ENCODE measurements around the gene TUBGCP6.

TUBGCP6 gene

GRCh38 chr22:50269573-50269969, 24.7 kb upstream of the TUBGCP6 start:
- Histone ChIP-seq H3K9me3 (ENCODE audit: control insufficient read depth in 1 of 2, low read length in 2 of 2) (no peaks in the 10 kb centered on the region), H3K4me1 (ENCODE audit: control insufficient read depth in 1 of 2, insufficient read depth in 2 of 2, low read length in 2 of 2) (peaks cover 0 to 57% of the 10 kb centered on the region in 2 donors), H3K36me3 (ENCODE audit: control insufficient read depth in 1 of 2, insufficient read depth in 2 of 2, low read length in 2 of 2) (no peaks in the 10 kb centered on the region), H3K4me3 (ENCODE audit: low read depth in 1 of 2, low read length in 2 of 2) (peak overlapping the region in 1 of 2 donors; percentile 56), H3K27ac (ENCODE audit: low read length) (no peak overlapping the region), H3K27me3 (ENCODE audit: low read depth, low read length) (no peaks in the 10 kb centered on the region)

DNA sequence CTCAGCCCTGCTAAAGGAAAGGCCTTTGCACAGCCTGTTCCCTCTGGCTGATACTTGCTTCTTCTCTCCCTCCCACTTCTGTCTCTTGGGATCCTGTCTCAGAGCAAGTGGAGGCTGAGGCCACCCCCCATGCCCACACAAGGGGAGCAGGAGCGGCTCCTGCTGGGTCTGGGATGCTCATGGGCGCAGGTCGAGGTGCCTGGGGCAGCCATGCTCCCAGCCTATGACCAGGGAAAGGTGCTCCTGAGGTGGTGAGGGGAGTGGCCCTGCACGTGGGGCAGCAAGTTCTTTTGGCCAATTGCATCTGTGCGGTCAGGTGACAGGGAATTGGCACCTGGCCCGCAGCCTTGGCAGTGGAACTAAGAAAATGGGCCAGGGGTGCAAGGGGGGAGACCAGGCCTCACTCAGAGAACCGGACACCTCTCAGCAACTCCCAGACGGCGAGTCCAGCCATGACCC, 23.9 kb upstream of the TUBGCP6 start:
- no peaks in the 10 kb centered on the region for H3K9me3 ChIP-seq (ENCODE audit: control insufficient read depth in 1 of 2, low read length in 2 of 2)
- H3K4me1 ChIP-seq (ENCODE audit: control insufficient read depth in 1 of 2, insufficient read depth in 2 of 2, low read length in 2 of 2), result peaks cover 0 to 57% of the 10 kb centered on the region in 2 donors
- no peak overlapping the region for H3K27ac ChIP-seq (ENCODE audit: low read length)
- peak overlapping the region in 1 of 2 donors; percentile 16 for H3K4me3 ChIP-seq (ENCODE audit: low read depth in 1 of 2, low read length in 2 of 2)
- no peaks in the 10 kb centered on the region for H3K27me3 ChIP-seq (ENCODE audit: low read depth, low read length)
- H3K36me3 ChIP-seq (ENCODE audit: control insufficient read depth in 1 of 2, insufficient read depth in 2 of 2, low read length in 2 of 2), result no peaks in the 10 kb centered on the region

- no peaks in the 10 kb centered on the region for H3K9me3 ChIP-seq (ENCODE audit: control insufficient read depth in 1 of 2, low read length in 2 of 2)
- H3K36me3 ChIP-seq (ENCODE audit: control insufficient read depth in 1 of 2, insufficient read depth in 2 of 2, low read length in 2 of 2), result no peaks in the 10 kb centered on the region
- peak overlapping the region in 1 of 2 donors; percentile 50 for H3K4me3 ChIP-seq (ENCODE audit: low read depth in 1 of 2, low read length in 2 of 2)
- no peak overlapping the region for H3K27ac ChIP-seq (ENCODE audit: low read length)
- H3K4me1 ChIP-seq (ENCODE audit: control insufficient read depth in 1 of 2, insufficient read depth in 2 of 2, low read length in 2 of 2), result peaks cover 0 to 55% of the 10 kb centered on the region in 2 donors
- peaks cover 4% of the 10 kb centered on the region for H3K27me3 ChIP-seq (ENCODE audit: low read depth, low read length)
Observed at GRCh38 chr22:50267591-50268390, 23.0 kb upstream of the TUBGCP6 start.

DNA sequence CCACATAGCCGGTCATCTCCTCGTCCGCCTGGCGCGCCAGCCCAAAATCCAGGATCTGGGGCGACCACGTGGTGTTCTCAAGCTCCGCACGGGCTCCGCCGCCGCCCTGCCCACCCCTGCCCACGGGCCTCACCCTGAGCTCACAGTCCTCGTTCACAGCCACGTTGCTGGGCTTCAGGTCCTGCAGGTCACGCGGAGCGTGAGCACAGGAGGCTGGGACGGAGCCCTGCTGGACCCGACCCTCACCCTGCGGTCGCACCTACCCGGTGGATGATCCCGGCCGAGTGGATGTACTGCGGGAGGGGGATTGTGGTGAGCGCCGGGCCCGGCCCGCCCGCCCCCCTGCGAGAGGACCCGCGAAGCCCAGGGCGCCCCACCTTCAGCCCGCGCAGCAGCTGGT, 22.2 kb upstream of the TUBGCP6 start:
- Histone ChIP-seq H3K4me1 (ENCODE audit: control insufficient read depth in 1 of 2, insufficient read depth in 2 of 2, low read length in 2 of 2) (peaks cover 0 to 57% of the 10 kb centered on the region in 2 donors), H3K27me3 (ENCODE audit: low read depth, low read length) (peaks cover 12% of the 10 kb centered on the region), H3K27ac (ENCODE audit: low read length) (no peak overlapping the region), H3K9me3 (ENCODE audit: control insufficient read depth in 1 of 2, low read length in 2 of 2) (no peaks in the 10 kb centered on the region), H3K36me3 (ENCODE audit: control insufficient read depth in 1 of 2, insufficient read depth in 2 of 2, low read length in 2 of 2) (no peaks in the 10 kb centered on the region), H3K4me3 (ENCODE audit: low read depth in 1 of 2, low read length in 2 of 2) (peak overlapping the region in 1 of 2 donors; percentile 50)

DNA sequence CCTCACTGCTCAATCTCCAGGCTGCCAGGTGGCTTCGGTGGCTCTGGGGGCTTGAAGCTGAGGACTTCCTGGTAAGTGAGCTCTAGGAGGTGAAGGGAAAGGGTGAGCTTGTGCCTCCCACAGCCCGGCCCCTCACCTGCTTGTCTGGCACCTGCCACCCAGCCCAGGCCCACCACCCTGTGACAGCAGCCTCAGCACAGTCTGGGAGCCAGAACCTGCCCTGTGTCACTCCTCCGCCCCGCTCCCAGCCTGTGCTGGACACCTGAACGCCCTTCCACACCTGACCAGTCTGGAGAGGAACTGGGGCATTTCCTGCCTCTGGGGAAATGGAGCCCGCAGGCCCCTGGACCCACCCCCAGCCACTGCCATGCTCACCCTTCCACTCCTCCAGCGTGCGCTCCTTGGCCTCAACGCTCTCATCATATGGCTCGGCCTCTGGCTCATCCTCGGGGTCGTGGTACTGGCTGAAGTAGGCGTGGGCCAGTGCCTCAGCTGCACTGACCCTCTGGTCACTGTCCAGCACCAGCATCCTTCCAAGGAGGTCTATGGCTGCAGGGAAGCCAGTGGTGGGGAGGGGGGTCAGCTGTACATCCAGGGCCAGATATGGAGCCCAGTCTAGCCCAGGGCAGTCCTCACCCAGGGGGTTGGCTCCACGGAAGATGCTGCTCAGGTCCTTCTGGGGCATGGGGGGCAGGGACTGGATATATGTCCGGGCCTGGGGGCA, 20.3 kb upstream of the TUBGCP6 start:
- peaks cover 12% of the 10 kb centered on the region for H3K27me3 ChIP-seq (ENCODE audit: low read depth, low read length)
- no peak overlapping the region for H3K27ac ChIP-seq (ENCODE audit: low read length)
- H3K4me1 ChIP-seq (ENCODE audit: control insufficient read depth in 1 of 2, insufficient read depth in 2 of 2, low read length in 2 of 2), result peaks cover 0 to 53% of the 10 kb centered on the region in 2 donors
- no peaks in the 10 kb centered on the region for H3K9me3 ChIP-seq (ENCODE audit: control insufficient read depth in 1 of 2, low read length in 2 of 2)
- no peak overlapping the region for H3K4me3 ChIP-seq (ENCODE audit: low read depth in 1 of 2, low read length in 2 of 2)
- H3K36me3 ChIP-seq (ENCODE audit: control insufficient read depth in 1 of 2, insufficient read depth in 2 of 2, low read length in 2 of 2), result no peaks in the 10 kb centered on the region

DNA sequence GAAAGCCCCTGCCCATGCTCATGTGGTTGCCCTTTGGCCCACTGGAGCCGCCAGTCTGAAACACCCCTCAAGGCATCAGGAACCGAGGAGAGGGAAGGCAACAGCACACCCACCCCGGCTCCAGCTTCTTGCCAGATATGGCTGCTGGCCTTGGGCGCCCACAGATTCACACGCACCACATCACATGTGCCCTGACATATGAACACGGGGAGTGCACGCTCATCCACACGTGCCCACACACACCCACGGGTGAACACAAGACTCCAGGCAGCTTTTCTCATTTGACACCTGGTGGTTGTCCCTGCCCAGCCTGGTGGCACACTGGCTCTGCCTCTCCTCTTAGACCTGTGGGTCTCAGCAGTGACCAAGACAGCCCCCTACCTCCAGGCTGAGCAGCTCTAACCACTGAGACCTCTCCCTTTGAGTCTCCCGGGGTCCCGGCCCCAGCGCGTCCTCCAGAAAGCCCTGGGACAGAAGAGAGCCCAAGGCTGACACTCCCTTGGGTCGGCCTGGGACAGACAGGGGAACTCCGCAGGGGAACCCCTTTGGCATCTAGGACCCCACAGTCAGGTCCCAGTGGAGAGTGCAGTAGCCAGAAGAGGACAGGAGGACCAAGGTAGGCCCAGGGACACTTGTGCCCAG, 19.4 kb upstream of the TUBGCP6 start:
- H3K9me3 ChIP-seq (ENCODE audit: control insufficient read depth in 1 of 2, low read length in 2 of 2), result no peaks in the 10 kb centered on the region
- H3K4me3 ChIP-seq (ENCODE audit: low read depth in 1 of 2, low read length in 2 of 2), result no peak overlapping the region
- H3K27ac ChIP-seq (ENCODE audit: low read length), result no peak overlapping the region
- peaks cover 0 to 46% of the 10 kb centered on the region in 2 donors for H3K4me1 ChIP-seq (ENCODE audit: control insufficient read depth in 1 of 2, insufficient read depth in 2 of 2, low read length in 2 of 2)
- no peaks in the 10 kb centered on the region for H3K36me3 ChIP-seq (ENCODE audit: control insufficient read depth in 1 of 2, insufficient read depth in 2 of 2, low read length in 2 of 2)
- peaks cover 12% of the 10 kb centered on the region for H3K27me3 ChIP-seq (ENCODE audit: low read depth, low read length)

DNA sequence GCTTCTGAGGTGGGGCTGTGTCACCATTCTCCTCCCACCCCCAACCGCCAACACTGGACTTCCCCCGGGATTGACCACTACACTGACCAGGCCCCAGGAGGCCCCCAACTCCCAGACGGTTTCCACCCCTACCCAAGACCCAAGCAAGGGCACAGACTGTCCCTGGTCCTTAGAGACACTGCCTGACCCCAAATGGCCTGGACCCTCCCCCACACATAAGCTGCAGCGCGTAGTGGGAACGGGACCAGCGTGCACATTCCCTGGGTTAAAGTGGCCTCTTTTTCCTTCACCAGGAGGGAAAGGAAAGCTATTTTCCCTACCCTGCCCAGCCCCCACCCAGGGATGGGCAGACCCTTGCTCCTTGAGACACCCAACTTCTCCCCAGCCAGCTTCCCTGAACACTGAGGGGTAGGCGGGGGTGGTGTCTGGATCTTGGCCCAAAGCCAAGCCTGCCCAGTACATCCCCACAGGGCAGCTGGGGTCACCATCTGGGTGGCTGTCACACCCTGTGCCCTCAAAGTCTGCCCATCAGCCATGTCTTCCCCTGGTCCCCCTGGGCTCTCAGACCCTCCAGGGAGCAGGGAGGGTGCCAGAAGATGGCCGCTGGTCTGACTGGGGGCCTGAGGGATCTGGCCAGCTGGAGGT, 18.3 kb upstream of the TUBGCP6 start:
- no peaks in the 10 kb centered on the region for H3K36me3 ChIP-seq (ENCODE audit: control insufficient read depth in 1 of 2, insufficient read depth in 2 of 2, low read length in 2 of 2)
- H3K27ac ChIP-seq (ENCODE audit: low read length), result no peak overlapping the region
- H3K4me3 ChIP-seq (ENCODE audit: low read depth in 1 of 2, low read length in 2 of 2), result no peak overlapping the region
- H3K4me1 ChIP-seq (ENCODE audit: control insufficient read depth in 1 of 2, insufficient read depth in 2 of 2, low read length in 2 of 2), result peaks cover 0 to 35% of the 10 kb centered on the region in 2 donors
- no peaks in the 10 kb centered on the region for H3K9me3 ChIP-seq (ENCODE audit: control insufficient read depth in 1 of 2, low read length in 2 of 2)
- peaks cover 12% of the 10 kb centered on the region for H3K27me3 ChIP-seq (ENCODE audit: low read depth, low read length)

DNA sequence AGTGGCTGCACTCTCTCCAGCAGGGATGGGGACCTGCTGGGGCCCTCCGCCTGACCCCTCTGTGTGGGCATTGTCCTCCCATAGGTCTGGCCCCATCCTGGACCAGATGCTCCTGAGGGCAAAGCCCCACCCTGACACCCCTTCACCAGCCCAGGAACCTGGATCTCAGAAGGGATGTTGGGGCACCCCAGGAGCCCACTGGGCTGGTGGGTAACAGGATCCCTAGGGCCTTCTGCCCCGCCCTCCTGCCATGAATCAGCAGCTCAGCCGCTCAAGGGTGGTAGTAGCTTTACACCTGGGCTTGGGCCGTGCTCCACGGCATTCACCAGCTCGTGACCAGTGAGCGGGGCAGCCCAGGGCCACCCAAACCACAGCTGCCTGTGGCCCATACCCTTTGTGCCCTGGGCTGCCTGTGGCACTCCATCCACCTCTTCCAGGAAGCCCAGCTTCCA, 17.7 kb upstream of the TUBGCP6 start:
- H3K4me3 ChIP-seq (ENCODE audit: low read depth in 1 of 2, low read length in 2 of 2), result no peak overlapping the region
- H3K4me1 ChIP-seq (ENCODE audit: control insufficient read depth in 1 of 2, insufficient read depth in 2 of 2, low read length in 2 of 2), result peaks cover 0 to 29% of the 10 kb centered on the region in 2 donors
- no peaks in the 10 kb centered on the region for H3K9me3 ChIP-seq (ENCODE audit: control insufficient read depth in 1 of 2, low read length in 2 of 2)
- peaks cover 12% of the 10 kb centered on the region for H3K27me3 ChIP-seq (ENCODE audit: low read depth, low read length)
- H3K36me3 ChIP-seq (ENCODE audit: control insufficient read depth in 1 of 2, insufficient read depth in 2 of 2, low read length in 2 of 2), result no peaks in the 10 kb centered on the region
- no peak overlapping the region for H3K27ac ChIP-seq (ENCODE audit: low read length)

DNA sequence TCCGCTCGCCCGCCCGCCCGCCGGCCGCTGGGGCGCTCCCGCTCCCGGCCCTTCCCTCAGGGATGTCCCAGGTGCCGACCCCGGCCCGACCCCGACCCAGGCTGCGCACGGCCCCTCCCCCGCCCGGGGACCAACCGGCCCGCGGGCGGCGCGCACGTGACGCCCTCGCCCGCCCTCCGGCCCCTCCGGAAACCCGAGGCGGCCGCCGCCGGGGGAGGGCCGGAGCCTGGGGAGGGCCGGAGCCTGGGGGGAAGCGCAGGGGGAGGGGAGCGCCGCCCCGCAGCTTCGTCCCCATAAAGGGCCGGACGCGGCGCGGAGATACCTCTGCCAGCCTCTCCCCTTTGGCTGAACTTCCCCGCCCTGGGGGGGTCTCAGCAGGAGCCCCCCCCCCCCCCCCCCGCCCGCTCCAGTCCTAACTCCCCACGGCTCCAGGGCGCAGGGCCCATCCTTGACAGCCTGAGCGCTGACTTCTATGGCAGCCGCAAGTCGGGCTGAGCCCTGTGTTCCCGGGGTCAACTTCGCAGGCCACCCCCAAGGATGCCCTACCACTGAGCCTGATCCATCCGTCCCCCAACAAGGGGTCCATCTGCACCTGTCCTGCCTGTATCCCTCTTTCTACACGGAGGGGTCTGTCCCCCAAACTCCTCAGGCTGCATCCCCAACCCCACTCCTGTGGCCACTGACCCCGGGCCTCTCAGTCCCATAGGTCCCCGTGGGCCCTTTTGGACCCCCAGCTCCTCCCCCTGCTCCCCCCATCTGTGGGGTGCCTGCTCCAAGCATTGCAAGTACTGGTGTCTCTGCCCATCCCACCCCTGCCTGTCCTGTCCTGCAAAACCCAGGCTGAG, 17.0 kb upstream of the TUBGCP6 start, which contains the start of gene MAPK12:
Gene MAPK12, minus strand, starts transcription at position 69 of the 845 bp plus-strand sequence. CDS start 174 bp downstream, outside the sequence.
- Histone ChIP-seq H3K27me3 (ENCODE audit: low read depth, low read length) (peaks cover 12% of the 10 kb centered on the region), H3K4me3 (ENCODE audit: low read depth in 1 of 2, low read length in 2 of 2) (peak within 1 kb of the TSS in 1 of 2 donors; percentile 57), H3K4me1 (ENCODE audit: control insufficient read depth in 1 of 2, insufficient read depth in 2 of 2, low read length in 2 of 2) (peaks cover 0 to 22% of the 10 kb centered on the region in 2 donors), H3K36me3 (ENCODE audit: control insufficient read depth in 1 of 2, insufficient read depth in 2 of 2, low read length in 2 of 2) (no peaks in the 10 kb centered on the region), H3K9me3 (ENCODE audit: control insufficient read depth in 1 of 2, low read length in 2 of 2) (no peaks in the 10 kb centered on the region), H3K27ac (ENCODE audit: low read length) (no peak within 1 kb of the TSS)

All from muscle layer of duodenum (tissue), 2 donors.